GM23338 (cell line): ENCODE results near the gene CENPT. TPM values are rescaled to one million over a fixed set of nuclear protein-coding genes. Genes with fewer than 3 reads are reported as not detected.

Experiments used
- ATAC-seq: fragments of 200-7000 bp; cut with Tn5 transposase; 3 replicates; pipeline ENCODE4 v1.9.1; 2020
- DNase-seq: peaks from one replicate; pipeline ENCODE4 v3.0.0-alpha.2; 2015; ENCODE audit warnings: low spot score
- H2AFZ ChIP-seq: fragments of 200-600 bp; sonication (generic); 2 replicates; pipeline ENCODE4 v1.8.0; 2016; ENCODE audit warnings: antibody characterized with exemption, mild to moderate bottlenecking, moderate library complexity
- H3F3A ChIP-seq: fragments of 200-600 bp; sonication (generic); replicated peaks from 2 replicates; pipeline ENCODE4 v1.8.0; 2017; ENCODE audit warnings: antibody characterized with exemption, mixed run types, low read depth
- H3K27ac ChIP-seq: fragments of 200-600 bp; sonication (generic); 2 replicates; pipeline ENCODE4 v1.6.1; 2016; ENCODE audit warnings: low read depth
- H3K27me3 ChIP-seq: fragments of 200-600 bp; sonication (generic); 2 replicates; pipeline ENCODE4 v1.8.0; 2016; ENCODE audit warnings: mild to moderate bottlenecking, mixed run types, moderate library complexity; ENCODE audit not compliant: insufficient read depth
- H3K36me3 ChIP-seq: fragments of 200-600 bp; sonication (generic); 2 replicates; pipeline ENCODE4 v1.8.0; 2016; ENCODE audit warnings: mild to moderate bottlenecking; ENCODE audit not compliant: insufficient read depth
- H3K4me1 ChIP-seq: fragments of 200-600 bp; sonication (generic); 2 replicates; pipeline ENCODE4 v1.8.0; 2016; ENCODE audit warnings: mild to moderate bottlenecking, moderate library complexity; ENCODE audit not compliant: insufficient read depth
- H3K4me2 ChIP-seq: fragments of 200-600 bp; sonication (generic); 2 replicates; pipeline ENCODE4 v1.7.1; 2017; ENCODE audit warnings: mixed run types
- H3K4me3 ChIP-seq: fragments of 200-600 bp; sonication (generic); 2 replicates; pipeline ENCODE4 v1.6.1; 2016; ENCODE audit warnings: mixed run types
- H3K79me2 ChIP-seq: fragments of 200-600 bp; sonication (generic); replicated peaks from 2 replicates; pipeline ENCODE4 v1.8.0; 2017; ENCODE audit warnings: mild to moderate bottlenecking; ENCODE audit not compliant: insufficient read depth
- H3K9me2 ChIP-seq: fragments of 200-600 bp; sonication (generic); 2 replicates; pipeline ENCODE4 v1.8.0; 2017; ENCODE audit not compliant: insufficient read depth
- H4K20me1 ChIP-seq: fragments of 200-600 bp; sonication (generic); replicated peaks from 2 replicates; pipeline ENCODE4 v1.8.0; 2017; ENCODE audit warnings: mild to moderate bottlenecking; ENCODE audit not compliant: insufficient read depth
- H3K27ac Mint-ChIP-seq: 2 replicates; pipeline ENCODE4 v1.8.0; 2020; ENCODE audit warnings: inconsistent platforms, mild to moderate bottlenecking, moderate library complexity, mixed read lengths
- H3K27me3 Mint-ChIP-seq: 3 replicates; pipeline ENCODE4 v1.8.0; 2022; ENCODE audit warnings: low read depth, mild to moderate bottlenecking, moderate library complexity, mixed read lengths, inconsistent platforms; ENCODE audit not compliant: insufficient read depth, poor library complexity
- H3K36me3 Mint-ChIP-seq: 3 replicates; pipeline ENCODE4 v1.8.0; 2021; ENCODE audit warnings: low read depth, mild to moderate bottlenecking, inconsistent platforms, moderate library complexity, mixed read lengths
- H3K4me1 Mint-ChIP-seq: 3 replicates; pipeline ENCODE4 v1.8.0; 2020; ENCODE audit warnings: mild to moderate bottlenecking, inconsistent platforms, mixed read lengths
- H3K4me3 Mint-ChIP-seq: 3 replicates; pipeline ENCODE4 v1.8.0; 2021; ENCODE audit warnings: moderate library complexity, mild to moderate bottlenecking, inconsistent platforms, mixed read lengths
- H3K9me3 Mint-ChIP-seq: 3 replicates; pipeline ENCODE4 v1.8.0; 2020; ENCODE audit warnings: moderate library complexity, mild to moderate bottlenecking, inconsistent platforms, mixed read lengths
- CREB1 ChIP-seq: fragments of 250-450 bp; sonication (Bioruptor Pico); IDR thresholded peaks from 2 replicates; pipeline ENCODE4 v1.5.0; 2020; ENCODE audit warnings: low read depth, mild to moderate bottlenecking, moderate library complexity
- CTCF ChIP-seq, 2 experiments: fragments of 200-600 bp in 1 of 2; sonication (generic) in 1 of 2; conservative IDR thresholded peaks; 2 replicates each; pipeline versions ENCODE4 v1.5.1 to v1.6.1; 2016 to 2017; ENCODE audit warnings: antibody characterized with exemption in 2 of 2, low read depth in 2 of 2, mild to moderate bottlenecking in 2 of 2, moderate library complexity in 1 of 2
- EZH2 ChIP-seq: fragments of 200-600 bp; sonication (generic); IDR thresholded peaks from one replicate; pipeline ENCODE4 v1.8.0; 2017; ENCODE audit warnings: antibody characterized with exemption, mild to moderate bottlenecking, low read depth; ENCODE audit not compliant: unreplicated experiment
- EZH2phosphoT487 ChIP-seq: fragments of 200-600 bp; sonication (generic); IDR thresholded peaks from one replicate; pipeline ENCODE4 v1.8.1; 2018; ENCODE audit warnings: antibody characterized with exemption; ENCODE audit not compliant: unreplicated experiment
- JUNB ChIP-seq: IDR thresholded peaks from one replicate; pipeline ENCODE4 v1.6.1; 2016; ENCODE audit warnings: antibody characterized with exemption; ENCODE audit not compliant: unreplicated experiment
- NANOG ChIP-seq: IDR thresholded peaks from 2 replicates; pipeline ENCODE4 v1.6.1; 2016; ENCODE audit warnings: antibody characterized with exemption, borderline replicate concordance
- REST ChIP-seq: IDR thresholded peaks from one replicate; pipeline ENCODE4 v1.6.1; 2018; ENCODE audit warnings: antibody characterized with exemption; ENCODE audit not compliant: unreplicated experiment
- STAT1 ChIP-seq: IDR thresholded peaks from one replicate; pipeline ENCODE4 v1.6.1; 2016; ENCODE audit warnings: antibody characterized with exemption; ENCODE audit not compliant: unreplicated experiment
- ZNF114 ChIP-seq: fragments of 250-450 bp; sonication (Bioruptor Pico); IDR thresholded peaks from 2 replicates; pipeline ENCODE4 v1.5.0; 2020; ENCODE audit warnings: mild to moderate bottlenecking, moderate library complexity
- ZNF331 ChIP-seq: fragments of 250-450 bp; sonication (Bioruptor Pico); IDR thresholded peaks from 2 replicates; pipeline ENCODE4 v1.5.0; 2020; ENCODE audit warnings: low read depth, mild to moderate bottlenecking, moderate library complexity
- ZNF462 ChIP-seq: fragments of 250-450 bp; sonication (Bioruptor Pico); IDR thresholded peaks from 2 replicates; pipeline ENCODE4 v1.5.0; 2020; ENCODE audit warnings: mild to moderate bottlenecking, moderate library complexity
- polyA plus RNA-seq: library from polyadenylated mRNA; unstranded; fragments of >200 nt; fragmentation: Nextera tagmentation; extraction: Ambion mirVana; gene quantifications from 2 replicates; pipeline ENCODE4 v1.2.1, GENCODE V29; 2016
- total RNA-seq: library from RNA; depleted of rRNA; stranded (reverse); fragments of >200 nt; shearing (Covaris generic); gene quantifications from 2 replicates; pipeline ENCODE4 v1.2.3, GENCODE V29; 2014

CENPT gene
- total and polyA plus RNA-seq, 2 experiments from 2014 or later = 55.4 to 63.8 TPM

GRCh38 chr16:67869653-67870052 lies 22.2 kb upstream of the CENPT start:
- H3K27ac ChIP-seq = no peak overlapping the region
- H3K36me3 ChIP-seq = peaks cover 39% of the 10 kb centered on the region
- TF ChIP-seq CTCF (conservative IDR thresholded peaks at IDR 0.05; ENCODE audit: low read depth in 2 of 2) (no peak), ZNF462 (CRISPR knock-in tag) (no peak), REST (no peak), ZNF331 (CRISPR knock-in tag) (no peak), JUNB (no peak), CREB1 (no peak), ZNF114 (CRISPR knock-in tag) (no peak), EZH2 (no peak), EZH2phosphoT487 (no peak), NANOG (no peak), STAT1 (no peak)
- H3K27ac Mint-ChIP-seq = no peak overlapping the region
- H2AFZ ChIP-seq = no peak overlapping the region
- no peaks in the 10 kb centered on the region for H3K9me2 ChIP-seq
- no peak for ATAC-seq
- H3K4me1 ChIP-seq = peaks cover 8% of the 10 kb centered on the region; the same call in 1 of the 2 replicates
- H3K4me1 Mint-ChIP-seq = peaks cover 19% of the 10 kb centered on the region
- H3K27me3 ChIP-seq = no peaks in the 10 kb centered on the region
- no peak overlapping the region for H3K4me3 Mint-ChIP-seq
- H3K27me3 Mint-ChIP-seq = peaks cover 13% of the 10 kb centered on the region
- peaks cover 64% of the 10 kb centered on the region for H3K36me3 Mint-ChIP-seq
- no peaks in the 10 kb centered on the region; the same call in 2 of the 3 replicates for H3K9me3 Mint-ChIP-seq
- peaks cover 30% of the 10 kb centered on the region for H3K79me2 ChIP-seq
- peaks cover 45% of the 10 kb centered on the region for H3F3A ChIP-seq
- peaks cover 22% of the 10 kb centered on the region for H4K20me1 ChIP-seq
- no peak overlapping the region for H3K4me2 ChIP-seq
- DNase-seq = no peak
- no peak overlapping the region for H3K4me3 ChIP-seq
